Skeletal muscle tissue (tissue), 4 donors: Measurements from ENCODE around the gene EFCAB14. TPM values are rescaled to one million over a fixed set of nuclear protein-coding genes. Genes with fewer than 3 reads are reported as not detected.

Experiments
- H3K27ac ChIP-seq: one replicate; pipeline ENCODE4 v1.7.0; 2013; ENCODE audit warnings: mild to moderate bottlenecking, low read depth, low read length, inconsistent platforms
- H3K27me3 ChIP-seq, 3 donors: one replicate each; pipeline ENCODE4 v1.7.0; 2013; ENCODE audit warnings: low read length in 3 of 3; ENCODE audit not compliant: control insufficient read depth in 3 of 3, insufficient read depth in 3 of 3
- H3K36me3 ChIP-seq, 3 donors: one replicate each; pipeline ENCODE4 v1.7.0; 2013; ENCODE audit warnings: low read length in 3 of 3; ENCODE audit not compliant: control insufficient read depth in 3 of 3, insufficient read depth in 3 of 3
- H3K4me1 ChIP-seq, 3 donors: one replicate each; pipeline ENCODE4 v1.7.0; 2013; ENCODE audit warnings: low read length in 3 of 3, mild to moderate bottlenecking in 3 of 3; ENCODE audit not compliant: control insufficient read depth in 3 of 3, insufficient read depth in 3 of 3
- H3K4me3 ChIP-seq, 3 donors: one replicate each; pipeline ENCODE4 v1.7.0; 2013; ENCODE audit warnings: low read length in 3 of 3
- H3K9ac ChIP-seq, 3 donors: one replicate each; pipeline ENCODE4 v1.7.0; 2013; ENCODE audit warnings: low read length in 3 of 3, mild to moderate bottlenecking in 3 of 3, moderate library complexity in 2 of 3, low read depth in 1 of 3
- H3K9me3 ChIP-seq, 3 donors: one replicate each; pipeline ENCODE4 v1.7.0; 2013; ENCODE audit warnings: low read length in 3 of 3; ENCODE audit not compliant: control insufficient read depth in 3 of 3
- total RNA-seq: library from RNA; depleted of rRNA; stranded (reverse); fragments of >200 nt; gene quantifications from one replicate; pipeline ENCODE4 v1.2.3, GENCODE V29; 2014
- donor health status: Osteomylitis.

The EFCAB14 gene
- total RNA-seq, 1 donor from 2014 or later = 50.6 TPM

DNA sequence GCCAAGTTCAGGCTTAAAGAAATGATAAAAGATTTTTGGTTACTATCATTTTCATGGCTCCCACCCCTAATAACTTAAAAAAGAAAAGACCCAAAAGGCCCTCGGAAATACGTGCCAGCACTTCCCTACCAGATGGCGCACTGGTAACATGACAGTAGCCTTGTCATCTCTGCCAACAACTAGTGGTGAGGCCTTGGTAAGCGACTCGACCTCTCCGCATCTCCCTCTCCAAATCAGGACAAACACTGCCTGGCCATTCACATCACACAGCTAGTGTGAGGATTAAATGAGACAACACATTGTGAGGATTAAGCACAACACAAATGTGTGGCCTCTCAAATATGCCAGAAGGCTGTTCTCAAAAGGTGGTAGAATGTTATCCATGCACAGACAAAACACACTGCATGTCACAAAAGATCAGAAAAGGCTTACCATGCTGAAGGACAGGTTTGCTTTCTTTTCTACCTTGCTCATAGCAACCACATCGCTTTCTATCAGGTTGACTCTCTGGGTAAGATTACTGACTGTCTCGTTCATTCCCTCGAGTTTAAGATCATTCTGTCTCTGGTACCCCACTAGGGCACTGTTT, 30.9 kb downstream of the EFCAB14 start:
- H3K27me3 ChIP-seq = no peaks in the 10 kb centered on the region
- peaks cover 26 to 48% (median 32%) of the 10 kb centered on the region in 3 donors for H3K4me1 ChIP-seq
- no peak overlapping the region for H3K4me3 ChIP-seq
- H3K27ac ChIP-seq = no peak overlapping the region
- peaks cover 21 to 57% (median 42%) of the 10 kb centered on the region in 3 donors for H3K36me3 ChIP-seq
- no peak overlapping the region for H3K9ac ChIP-seq
- no peaks in the 10 kb centered on the region for H3K9me3 ChIP-seq

DNA sequence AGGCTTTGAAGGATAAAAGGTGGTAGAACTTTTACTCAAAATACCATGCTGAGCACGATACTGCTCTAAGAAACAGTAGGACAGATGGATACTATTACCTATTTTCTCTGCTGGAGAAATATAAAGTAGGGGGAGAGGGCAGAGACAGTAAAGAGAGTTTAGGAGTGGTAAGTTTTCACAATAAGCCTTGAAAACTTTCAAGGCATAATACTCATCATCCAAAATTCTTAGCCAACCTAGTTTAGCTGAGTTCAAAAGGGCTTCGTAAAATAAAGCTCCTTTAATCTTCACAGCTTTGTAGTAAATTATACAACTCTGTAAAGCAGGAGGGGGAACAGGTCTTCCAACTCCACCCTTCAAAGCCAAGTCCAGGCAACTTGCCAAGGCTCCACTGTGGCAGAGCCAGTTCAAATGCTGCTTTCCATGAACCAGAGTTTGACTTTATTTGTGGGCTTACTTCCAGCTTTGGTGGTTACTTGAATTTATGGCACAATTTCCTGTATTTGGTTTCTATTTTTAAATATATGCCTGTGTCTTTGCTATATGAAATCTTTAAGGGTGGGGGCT, 31.7 kb downstream of the EFCAB14 start:
- Histone ChIP-seq H3K4me3 (no peak overlapping the region), H3K27ac (no peak overlapping the region), H3K9ac (no peak overlapping the region), H3K9me3 (no peaks in the 10 kb centered on the region), H3K36me3 (peaks cover 26 to 65% (median 50%) of the 10 kb centered on the region in 3 donors), H3K27me3 (no peaks in the 10 kb centered on the region), H3K4me1 (peaks cover 23 to 44% (median 29%) of the 10 kb centered on the region in 3 donors)

DNA sequence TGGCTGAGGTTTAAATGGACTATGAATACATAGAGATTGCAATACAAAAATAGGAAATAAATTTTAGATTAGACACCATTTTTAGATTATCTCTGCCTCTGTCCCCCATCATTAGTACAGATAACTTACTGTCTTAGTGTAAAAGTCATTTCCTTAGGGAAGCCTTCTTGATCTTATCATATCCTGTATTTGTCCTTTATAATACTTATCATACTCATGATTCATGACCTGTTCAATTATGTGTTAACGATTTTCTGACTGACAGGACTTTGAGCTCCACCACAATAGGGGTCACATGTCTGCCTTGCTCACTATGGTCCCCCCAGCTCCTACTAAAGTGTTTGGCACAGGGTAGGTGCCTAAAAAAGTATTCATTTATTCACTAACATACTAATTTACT, 32.7 kb downstream of the EFCAB14 start:
- H3K4me3 ChIP-seq = no peak overlapping the region
- H3K4me1 ChIP-seq = peaks cover 23 to 40% (median 27%) of the 10 kb centered on the region in 3 donors
- H3K27me3 ChIP-seq = no peaks in the 10 kb centered on the region
- H3K9me3 ChIP-seq = no peaks in the 10 kb centered on the region
- H3K27ac ChIP-seq = no peak overlapping the region
- peaks cover 28 to 65% (median 51%) of the 10 kb centered on the region in 3 donors for H3K36me3 ChIP-seq
- no peak overlapping the region for H3K9ac ChIP-seq

DNA sequence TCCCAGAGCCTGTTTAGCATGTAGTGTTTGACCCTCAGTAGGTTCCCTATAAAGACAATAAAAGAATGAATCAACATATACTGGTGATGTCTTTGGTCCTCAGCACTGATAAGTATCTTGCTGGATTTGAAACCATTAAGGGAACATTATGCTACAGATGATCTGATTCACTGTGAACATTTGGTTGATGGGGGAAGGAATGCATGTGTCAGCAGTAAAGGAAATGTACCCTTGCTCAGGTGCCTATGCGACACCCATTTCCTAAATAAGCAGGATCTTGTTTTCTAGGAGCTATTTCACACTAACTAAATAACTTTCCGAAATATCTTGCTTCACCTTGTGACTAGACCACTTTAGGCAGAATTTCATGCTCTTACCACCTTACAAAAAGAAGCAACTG, 34.2 kb downstream of the EFCAB14 start:
- no peaks in the 10 kb centered on the region for H3K27me3 ChIP-seq
- peaks cover 20 to 28% (median 24%) of the 10 kb centered on the region in 3 donors for H3K4me1 ChIP-seq
- no peak overlapping the region for H3K9ac ChIP-seq
- no peaks in the 10 kb centered on the region for H3K9me3 ChIP-seq
- no peak overlapping the region for H3K4me3 ChIP-seq
- H3K36me3 ChIP-seq = peaks cover 36 to 66% (median 48%) of the 10 kb centered on the region in 3 donors
- no peak overlapping the region for H3K27ac ChIP-seq

DNA sequence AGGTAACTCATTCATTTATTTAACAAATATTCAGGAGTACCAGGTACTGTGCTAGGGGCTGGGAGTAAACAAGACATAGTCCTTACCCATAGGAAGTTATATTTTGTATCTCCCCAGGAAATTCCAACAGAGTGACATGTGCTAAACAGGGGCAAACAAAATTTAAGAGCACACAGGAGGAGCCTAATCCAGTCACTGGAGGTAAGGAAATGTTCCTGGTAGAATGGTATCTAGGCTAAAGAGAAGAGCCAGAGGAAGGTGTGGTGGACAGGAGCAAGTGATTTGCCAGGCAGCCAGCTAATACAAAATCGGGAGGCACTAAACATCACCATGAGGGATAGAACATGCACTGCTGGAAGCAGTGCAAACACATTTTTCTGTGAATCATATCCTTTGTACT, 36.9 kb downstream of the EFCAB14 start:
- Histone ChIP-seq H3K4me1 (peaks cover 2 to 4% (median 2%) of the 10 kb centered on the region in 3 donors), H3K9ac (no peak overlapping the region), H3K27me3 (no peaks in the 10 kb centered on the region), H3K27ac (no peak overlapping the region), H3K36me3 (peaks cover 43 to 69% (median 58%) of the 10 kb centered on the region in 3 donors), H3K4me3 (no peak overlapping the region), H3K9me3 (no peaks in the 10 kb centered on the region)

DNA sequence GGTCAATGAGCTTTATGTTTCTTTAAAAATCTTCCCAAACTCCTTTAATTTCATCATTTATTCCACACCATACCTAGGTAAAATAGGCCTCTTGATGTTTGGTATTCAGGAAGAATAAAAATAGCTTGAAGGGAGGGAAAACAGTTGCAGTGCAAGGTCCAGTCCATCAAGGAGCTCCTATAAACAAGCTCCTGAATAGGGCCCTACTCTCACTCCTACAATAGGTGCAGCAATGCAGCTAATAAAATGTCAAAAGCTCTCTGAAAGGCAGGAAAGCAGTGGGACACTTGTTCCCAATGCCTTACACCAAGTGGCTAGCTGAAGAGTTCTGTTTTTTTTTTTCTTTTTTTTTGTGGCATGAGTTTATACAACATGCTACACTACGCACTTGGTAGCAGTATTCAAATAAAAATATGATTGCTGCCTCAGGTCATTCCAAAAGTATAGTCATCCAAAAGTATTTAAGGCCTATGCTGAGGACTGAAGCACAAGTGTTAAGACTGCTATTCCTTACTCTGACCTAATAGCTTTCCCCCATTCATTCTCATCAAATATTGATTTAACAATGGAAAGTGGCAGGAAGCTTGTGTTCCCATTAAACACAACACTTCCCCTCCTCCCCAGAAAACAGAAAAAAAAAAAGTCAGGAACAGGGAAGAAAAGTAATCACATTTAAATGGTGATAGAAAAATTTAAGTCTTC, 37.4 kb downstream of the EFCAB14 start:
- Histone ChIP-seq H3K27me3 (no peaks in the 10 kb centered on the region), H3K4me1 (no peaks in the 10 kb centered on the region), H3K36me3 (peaks cover 43 to 71% (median 63%) of the 10 kb centered on the region in 3 donors), H3K9me3 (no peaks in the 10 kb centered on the region), H3K4me3 (no peak overlapping the region), H3K27ac (no peak overlapping the region), H3K9ac (no peak overlapping the region)

DNA sequence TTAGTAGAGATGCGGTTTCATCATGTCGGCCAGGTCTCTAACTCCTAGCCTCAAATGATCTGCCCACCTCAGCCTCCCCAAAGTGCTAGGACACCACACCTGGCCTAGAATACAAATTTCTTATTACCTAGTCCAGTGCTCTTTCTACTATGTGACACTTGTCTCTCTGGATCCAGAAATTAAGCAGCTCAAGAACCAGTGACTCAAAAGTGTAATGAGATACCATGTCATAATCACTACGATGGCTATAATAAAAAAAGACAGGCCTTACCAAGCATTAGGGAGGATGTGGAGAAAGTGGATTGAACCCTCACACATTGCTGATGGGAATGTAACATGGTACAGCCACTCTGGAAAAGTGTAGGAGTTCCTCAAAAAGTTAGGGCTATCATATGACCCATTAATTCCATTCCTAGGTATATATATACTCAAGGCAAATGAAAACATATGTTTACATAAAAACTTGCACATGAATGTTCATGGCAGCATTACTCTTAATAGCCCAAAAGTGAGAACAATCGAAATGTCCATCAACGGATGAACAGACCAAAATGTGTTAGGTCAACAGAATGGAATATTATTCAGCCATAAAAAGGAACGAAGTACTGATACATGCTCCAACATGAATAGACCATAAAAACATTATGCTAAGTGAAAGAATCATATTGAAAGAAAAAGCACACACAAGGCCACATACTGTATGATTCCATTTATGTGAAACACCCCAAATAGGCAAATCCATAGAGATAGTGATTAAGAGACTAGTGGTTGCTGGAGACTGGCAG, 38.9 kb downstream of the EFCAB14 start:
- Histone ChIP-seq H3K9me3 (no peaks in the 10 kb centered on the region), H3K36me3 (peaks cover 45 to 70% (median 64%) of the 10 kb centered on the region in 3 donors), H3K27ac (no peak overlapping the region), H3K4me3 (no peak overlapping the region), H3K4me1 (no peaks in the 10 kb centered on the region), H3K27me3 (no peaks in the 10 kb centered on the region), H3K9ac (no peak overlapping the region)

DNA sequence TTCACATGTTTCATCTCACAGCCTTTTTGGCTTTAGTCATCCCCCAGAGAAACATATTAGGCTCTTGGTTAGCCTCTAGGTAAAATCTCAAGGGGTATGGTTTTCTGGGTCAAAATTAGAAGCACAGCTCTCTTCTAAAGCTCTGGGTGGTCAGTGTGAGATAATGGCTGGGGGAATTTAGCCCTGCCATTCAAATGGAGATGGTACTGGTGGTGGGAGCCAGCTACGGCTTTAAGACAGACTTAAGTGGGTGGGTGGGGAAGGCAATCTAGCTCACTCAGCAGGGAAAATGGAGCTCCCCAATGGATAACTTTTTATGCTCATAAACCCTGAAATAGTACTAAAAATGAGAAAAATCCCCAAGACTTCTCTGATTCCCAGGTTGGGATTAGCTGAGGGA, 41.6 kb downstream of the EFCAB14 start:
- no peak overlapping the region for H3K4me3 ChIP-seq
- no peaks in the 10 kb centered on the region for H3K27me3 ChIP-seq
- H3K4me1 ChIP-seq = no peaks in the 10 kb centered on the region
- H3K36me3 ChIP-seq = peaks cover 25 to 57% (median 46%) of the 10 kb centered on the region in 3 donors
- H3K27ac ChIP-seq = no peak overlapping the region
- no peak overlapping the region for H3K9ac ChIP-seq
- H3K9me3 ChIP-seq = no peaks in the 10 kb centered on the region

DNA sequence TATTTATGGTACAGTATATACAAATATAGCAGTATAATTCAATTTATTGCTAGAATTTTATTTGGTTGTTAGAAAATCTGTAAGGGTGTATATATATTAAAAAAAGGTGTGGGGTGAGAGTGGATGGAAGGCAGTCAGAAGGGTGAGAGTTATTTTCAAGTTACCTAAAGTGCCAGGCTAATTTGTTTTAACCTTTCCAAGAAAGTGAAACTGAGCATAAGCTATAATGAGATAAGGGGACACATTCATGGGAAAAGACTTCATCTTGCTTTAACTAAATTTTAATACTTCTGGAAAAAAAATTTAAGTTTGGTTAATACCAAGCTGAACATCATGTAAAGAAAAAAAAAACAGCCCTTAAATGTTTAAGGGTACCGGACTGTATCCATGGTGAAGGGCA, 42.4 kb downstream of the EFCAB14 start:
- Histone ChIP-seq H3K9ac (no peak overlapping the region), H3K4me1 (no peaks in the 10 kb centered on the region), H3K9me3 (no peaks in the 10 kb centered on the region), H3K27ac (no peak overlapping the region), H3K36me3 (peaks cover 22 to 51% (median 41%) of the 10 kb centered on the region in 3 donors), H3K4me3 (no peak overlapping the region), H3K27me3 (no peaks in the 10 kb centered on the region)
